NCI-H128 (cell line): ENCODE measurements around the gene IKZF4.
"Not testable (repeated sequence)": the region's sequence is repeated elsewhere in the genome, so short reads cannot be mapped to it uniquely, and the experiment has no call there.

Experiments
- DNase-seq: peaks from one replicate; lab custom pipeline; 2025; ENCODE audit not compliant: unreplicated experiment; lab: John Stamatoyannopoulos, UW

IKZF4 gene

GRCh38 chr12:56038022-56038655 is 17.3 kb downstream of the IKZF4 start:
- no peak for DNase-seq

- no peak for DNase-seq
Observed at GRCh38 chr12:56040151-56040550, 19.3 kb downstream of the IKZF4 start.

GRCh38 chr12:56040963-56041551 is 20.2 kb downstream of the IKZF4 start:
- DNase-seq, result no peak

- DNase-seq, result peak; percentile 92
Observed at GRCh38 chr12:56041552-56042429, 20.9 kb downstream of the IKZF4 start, which contains the start of gene RPS26. Gene RPS26 (plus strand): TSS chr12:56041918. CDS start chr12:56042167, 249 bp downstream.

- not testable (repeated sequence) for DNase-seq
Observed at GRCh38 chr12:56042430-56042813, 21.6 kb downstream of the IKZF4 start.

GRCh38 chr12:56042843-56043242 is 22.0 kb downstream of the IKZF4 start:
- no peak for DNase-seq

GRCh38 chr12:56046027-56046780 is 25.4 kb downstream of the IKZF4 start:
- no peak for DNase-seq

- DNase-seq, result no peak
Observed at GRCh38 chr12:56053407-56053893, 32.6 kb downstream of the IKZF4 start.

- not testable (repeated sequence) for DNase-seq
Observed at GRCh38 chr12:56059964-56060363, 39.1 kb downstream of the IKZF4 start.

GRCh38 chr12:56061982-56062381 is 41.1 kb downstream of the IKZF4 start:
- DNase-seq, result no peak

- DNase-seq, result no peak
Observed at GRCh38 chr12:56062996-56063395, 42.2 kb downstream of the IKZF4 start.

- DNase-seq, result no peak
Observed at GRCh38 chr12:56071648-56072047, 50.8 kb downstream of the IKZF4 start.

GRCh38 chr12:56074396-56074795 is 53.6 kb downstream of the IKZF4 start:
- no peak for DNase-seq

GRCh38 chr12:56077966-56078365 is 57.1 kb downstream of the IKZF4 start:
- DNase-seq, result not testable (repeated sequence)

GRCh38 chr12:56078427-56078826 is 57.6 kb downstream of the IKZF4 start:
- DNase-seq, result no peak

GRCh38 chr12:56078931-56079722 is 58.3 kb downstream of the IKZF4 start:
- DNase-seq, result no peak

GRCh38 chr12:56079723-56080555 is 59.1 kb downstream of the IKZF4 start, which contains the start of gene ERBB3:
Gene ERBB3 (plus strand): TSS chr12:56080165. CDS start chr12:56080301, 136 bp downstream.
- DNase-seq, result peak; percentile 65

GRCh38 chr12:56080556-56081138 is 59.8 kb downstream of the IKZF4 start:
- DNase-seq, result no peak
